ENCODE measurements around the gene TSPAN4. TPM values are rescaled to one million over a fixed set of nuclear protein-coding genes. Genes with fewer than 3 reads are reported as not detected.

Gene TSPAN4
- total and polyA plus RNA-seq, 4 donors: 27.2 to 151 (median 78.6) TPM

GRCh38 chr11:863910-864827 is 21.5 kb downstream of the TSPAN4 start:
- Histone ChIP-seq H3K4me1 (ENCODE audit: control insufficient read depth, insufficient read depth, low read length) (peaks cover 37% of the 10 kb centered on the region), H3K9me3 (ENCODE audit: control insufficient read depth, insufficient read depth, low read length) (no peaks in the 10 kb centered on the region), H3K27me3 (ENCODE audit: control insufficient read depth, insufficient read depth, low read length) (no peaks in the 10 kb centered on the region), H3K27ac (ENCODE audit: low read depth, low read length) (no peak overlapping the region), H3K36me3 (ENCODE audit: control insufficient read depth, insufficient read depth, low read length) (peaks cover 80% of the 10 kb centered on the region), H3K4me3 (ENCODE audit: low read depth, low read length) (no peak overlapping the region)
- WGBS (ENCODE audit: insufficient coverage): 83% methylated on average over 22 of the region's 31 CpGs
- no peak for DNase-seq (ENCODE audit: low read depth in 4 of 6, low spot score in 6 of 6)

GRCh38 chr11:864898-865297 is 22.2 kb downstream of the TSPAN4 start:
- Histone ChIP-seq H3K36me3 (ENCODE audit: control insufficient read depth, insufficient read depth, low read length) (peaks cover 85% of the 10 kb centered on the region), H3K27me3 (ENCODE audit: control insufficient read depth, insufficient read depth, low read length) (no peaks in the 10 kb centered on the region), H3K9me3 (ENCODE audit: control insufficient read depth, insufficient read depth, low read length) (no peaks in the 10 kb centered on the region), H3K27ac (ENCODE audit: low read depth, low read length) (no peak overlapping the region), H3K4me3 (ENCODE audit: low read depth, low read length) (no peak overlapping the region), H3K4me1 (ENCODE audit: control insufficient read depth, insufficient read depth, low read length) (peaks cover 29% of the 10 kb centered on the region)
- 79% methylated on average over 10 of the region's 11 CpGs for WGBS (ENCODE audit: insufficient coverage)
- DNase-seq (ENCODE audit: low read depth in 4 of 6, low spot score in 6 of 6): no peak

- H3K36me3 ChIP-seq (ENCODE audit: control insufficient read depth, insufficient read depth, low read length): peaks cover 88% of the 10 kb centered on the region
- no peak for DNase-seq (ENCODE audit: low read depth in 4 of 6, low spot score in 6 of 6)
Observed at GRCh38 chr11:865462-866430, 23.1 kb downstream of the TSPAN4 start.

GRCh38 chr11:866481-866880 is 23.8 kb downstream of the TSPAN4 start:
- Histone ChIP-seq H3K27ac (ENCODE audit: low read depth, low read length) (no peak overlapping the region), H3K4me3 (ENCODE audit: low read depth, low read length) (no peak overlapping the region), H3K36me3 (ENCODE audit: control insufficient read depth, insufficient read depth, low read length) (peaks cover 94% of the 10 kb centered on the region), H3K4me1 (ENCODE audit: control insufficient read depth, insufficient read depth, low read length) (peaks cover 23% of the 10 kb centered on the region), H3K9me3 (ENCODE audit: control insufficient read depth, insufficient read depth, low read length) (no peaks in the 10 kb centered on the region), H3K27me3 (ENCODE audit: control insufficient read depth, insufficient read depth, low read length) (no peaks in the 10 kb centered on the region)
- no peak for DNase-seq (ENCODE audit: low read depth in 4 of 6, low spot score in 6 of 6)
- 89% methylated on average over 13 of the region's 14 CpGs for WGBS (ENCODE audit: insufficient coverage)

More at GRCh38 chr11:865462-866430, 23.1 kb downstream of the TSPAN4 start:
- WGBS (ENCODE audit: insufficient coverage): 82% methylated on average over 40 of the region's 41 CpGs
- no peak overlapping the region for H3K27ac ChIP-seq (ENCODE audit: low read depth, low read length)
- no peaks in the 10 kb centered on the region for H3K9me3 ChIP-seq (ENCODE audit: control insufficient read depth, insufficient read depth, low read length)
- no peak overlapping the region for H3K4me3 ChIP-seq (ENCODE audit: low read depth, low read length)
- H3K27me3 ChIP-seq (ENCODE audit: control insufficient read depth, insufficient read depth, low read length): no peaks in the 10 kb centered on the region
- H3K4me1 ChIP-seq (ENCODE audit: control insufficient read depth, insufficient read depth, low read length): peaks cover 23% of the 10 kb centered on the region

GRCh38 chr11:867856-868358 is 25.3 kb downstream of the TSPAN4 start:
- peaks cover 9% of the 10 kb centered on the region for H3K4me1 ChIP-seq (ENCODE audit: control insufficient read depth, insufficient read depth, low read length)
- 92% methylated on average over 5 of the region's 8 CpGs for WGBS (ENCODE audit: insufficient coverage)
- no peak overlapping the region for H3K27ac ChIP-seq (ENCODE audit: low read depth, low read length)
- H3K27me3 ChIP-seq (ENCODE audit: control insufficient read depth, insufficient read depth, low read length): no peaks in the 10 kb centered on the region
- H3K4me3 ChIP-seq (ENCODE audit: low read depth, low read length): no peak overlapping the region
- no peaks in the 10 kb centered on the region for H3K9me3 ChIP-seq (ENCODE audit: control insufficient read depth, insufficient read depth, low read length)
- H3K36me3 ChIP-seq (ENCODE audit: control insufficient read depth, insufficient read depth, low read length): peaks cover 98% of the 10 kb centered on the region
- no peak for DNase-seq (ENCODE audit: low read depth in 4 of 6, low spot score in 6 of 6)

- H3K9me3 ChIP-seq (ENCODE audit: control insufficient read depth, insufficient read depth, low read length): no peaks in the 10 kb centered on the region
- H3K27me3 ChIP-seq (ENCODE audit: control insufficient read depth, insufficient read depth, low read length): no peaks in the 10 kb centered on the region
- no peak overlapping the region for H3K27ac ChIP-seq (ENCODE audit: low read depth, low read length)
- peaks cover 98% of the 10 kb centered on the region for H3K36me3 ChIP-seq (ENCODE audit: control insufficient read depth, insufficient read depth, low read length)
- no peak overlapping the region for H3K4me3 ChIP-seq (ENCODE audit: low read depth, low read length)
- H3K4me1 ChIP-seq (ENCODE audit: control insufficient read depth, insufficient read depth, low read length): peaks cover 4% of the 10 kb centered on the region
- DNase-seq (ENCODE audit: low read depth in 4 of 6, low spot score in 6 of 6): no peak
- WGBS (ENCODE audit: insufficient coverage): 89% methylated on average over 17 of the region's 17 CpGs
Observed at GRCh38 chr11:868394-868793, 25.7 kb downstream of the TSPAN4 start.

GRCh38 chr11:868802-869201 is 26.1 kb downstream of the TSPAN4 start:
- DNase-seq (ENCODE audit: low read depth in 4 of 6, low spot score in 6 of 6): no peak
- Histone ChIP-seq H3K27me3 (ENCODE audit: control insufficient read depth, insufficient read depth, low read length) (no peaks in the 10 kb centered on the region), H3K4me3 (ENCODE audit: low read depth, low read length) (no peak overlapping the region), H3K4me1 (ENCODE audit: control insufficient read depth, insufficient read depth, low read length) (no peaks in the 10 kb centered on the region), H3K27ac (ENCODE audit: low read depth, low read length) (no peak overlapping the region), H3K36me3 (ENCODE audit: control insufficient read depth, insufficient read depth, low read length) (peaks cover 96% of the 10 kb centered on the region), H3K9me3 (ENCODE audit: control insufficient read depth, insufficient read depth, low read length) (no peaks in the 10 kb centered on the region)
- WGBS (ENCODE audit: insufficient coverage): 90% methylated on average over 10 of the region's 12 CpGs

- Histone ChIP-seq H3K27ac (ENCODE audit: low read depth, low read length) (no peak overlapping the region), H3K4me3 (ENCODE audit: low read depth, low read length) (no peak overlapping the region), H3K36me3 (ENCODE audit: control insufficient read depth, insufficient read depth, low read length) (peaks cover 92% of the 10 kb centered on the region), H3K9me3 (ENCODE audit: control insufficient read depth, insufficient read depth, low read length) (no peaks in the 10 kb centered on the region), H3K27me3 (ENCODE audit: control insufficient read depth, insufficient read depth, low read length) (no peaks in the 10 kb centered on the region), H3K4me1 (ENCODE audit: control insufficient read depth, insufficient read depth, low read length) (no peaks in the 10 kb centered on the region)
- DNase-seq (ENCODE audit: low read depth in 4 of 6, low spot score in 6 of 6): no peak
- 85% methylated on average over 25 of the region's 25 CpGs for WGBS (ENCODE audit: insufficient coverage)
Observed at GRCh38 chr11:869399-870126, 26.9 kb downstream of the TSPAN4 start.

- Histone ChIP-seq H3K36me3 (ENCODE audit: control insufficient read depth, insufficient read depth, low read length) (peaks cover 92% of the 10 kb centered on the region), H3K4me3 (ENCODE audit: low read depth, low read length) (no peak overlapping the region), H3K9me3 (ENCODE audit: control insufficient read depth, insufficient read depth, low read length) (no peaks in the 10 kb centered on the region), H3K27ac (ENCODE audit: low read depth, low read length) (no peak overlapping the region), H3K27me3 (ENCODE audit: control insufficient read depth, insufficient read depth, low read length) (no peaks in the 10 kb centered on the region), H3K4me1 (ENCODE audit: control insufficient read depth, insufficient read depth, low read length) (no peaks in the 10 kb centered on the region)
- 42% methylated on average over 8 of the region's 8 CpGs for WGBS (ENCODE audit: insufficient coverage)
- DNase-seq (ENCODE audit: low read depth in 4 of 6, low spot score in 6 of 6): no peak
Observed at GRCh38 chr11:870127-870413, 27.4 kb downstream of the TSPAN4 start.

Data from spinal cord (tissue), 10 donors.